Keratinocyte (primary cell): ENCODE data around the gene KRT81.

Experiments
- CTCF ChIP-seq, 3 experiments: IDR thresholded peaks in 1 of 3; conservative IDR thresholded peaks in 1 of 3; optimal IDR thresholded peaks in 1 of 3; 2 replicates in 2 of 3; 3 replicates in 1 of 3; pipeline versions ENCODE3 to v1.5.1; 2011; ENCODE audit warnings: low read length in 3 of 3, mild to moderate bottlenecking in 3 of 3, moderate library complexity in 2 of 3, control low read depth in 1 of 3, inconsistent platforms in 1 of 3; ENCODE audit not compliant: insufficient read depth in 2 of 3; ENCODE audit errors: extremely low read depth in 1 of 3
- EZH2 ChIP-seq: IDR thresholded peaks from one replicate; pipeline ENCODE4 v1.6.1; 2012; ENCODE audit warnings: inconsistent platforms, mild to moderate bottlenecking, low read length, moderate library complexity

- TF ChIP-seq CTCF (optimal IDR thresholded peaks at IDR 0.05 in 1 of 3, IDR thresholded peaks at IDR 0.05 in 1 of 3, conservative IDR thresholded peaks at IDR 0.05 in 1 of 3; ENCODE audit: extremely low read depth in 1 of 3, insufficient read depth in 2 of 3, low read length in 3 of 3) (no peak), EZH2 (no peak)
Measured at GRCh38 chr12:52324153-52324444, 32.8 kb upstream of the KRT81 start.
